Measurements from ENCODE around the gene POLE4. TPM values are rescaled to one million over a fixed set of nuclear protein-coding genes. Genes with fewer than 3 reads are reported as not detected.
A peak's percentile ranks its signal among the peaks of the same experiment; 100 is the strongest.

Gene POLE4, protein sequence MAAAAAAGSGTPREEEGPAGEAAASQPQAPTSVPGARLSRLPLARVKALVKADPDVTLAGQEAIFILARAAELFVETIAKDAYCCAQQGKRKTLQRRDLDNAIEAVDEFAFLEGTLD
- 16.3 and 20.6 TPM in 2 replicates for total RNA-seq (2014; rRNA removed; shearing (Covaris generic))
- polyA plus RNA-seq (2016; fragmentation: Nextera tagmentation; extraction: Ambion mirVana) = 134 and 145 TPM in 2 replicates

DNA sequence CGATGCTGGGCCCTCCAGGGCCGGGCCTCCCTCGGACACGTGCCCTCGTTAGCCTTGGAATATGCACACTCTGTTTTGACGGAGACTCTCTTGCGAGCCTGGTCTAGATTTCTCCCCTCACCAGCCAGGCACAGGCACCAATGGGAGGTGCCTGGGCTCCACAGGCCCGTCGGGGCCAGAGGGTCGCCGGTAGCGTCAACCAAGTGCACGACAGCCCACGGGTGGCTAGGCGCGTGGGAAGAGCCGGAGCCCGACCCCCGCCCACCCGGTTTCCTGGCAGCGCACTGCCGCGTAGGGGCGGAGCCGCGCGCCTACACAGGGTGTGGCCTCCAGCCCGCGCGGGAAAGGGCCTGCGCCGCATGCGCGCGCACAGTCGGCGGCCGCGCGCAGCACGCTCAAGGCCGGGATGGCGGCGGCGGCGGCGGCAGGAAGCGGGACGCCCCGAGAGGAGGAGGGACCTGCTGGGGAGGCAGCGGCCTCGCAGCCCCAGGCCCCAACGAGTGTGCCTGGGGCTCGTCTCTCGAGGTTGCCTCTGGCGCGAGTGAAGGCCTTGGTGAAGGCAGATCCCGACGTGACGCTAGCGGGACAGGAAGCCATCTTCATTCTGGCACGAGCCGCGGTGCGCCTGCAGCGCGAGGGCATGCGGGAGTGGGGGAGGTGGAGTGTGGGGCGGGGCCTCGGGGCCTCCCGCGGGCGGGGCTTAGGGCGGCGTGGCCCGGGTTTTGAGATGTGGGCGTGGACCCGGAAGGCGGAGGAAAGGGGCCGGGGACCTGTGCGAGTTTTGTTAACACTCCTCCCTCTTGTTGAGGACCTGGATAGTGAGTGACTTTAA lies at the start of gene POLE4:
TSS of gene POLE4 (plus strand) at position 370 of the 832 bp plus-strand sequence. CDS start at position 407, 37 bp downstream.
- Histone ChIP-seq H3K9me3 (ENCODE audit: low read depth) (no peaks in the 10 kb centered on the region), H3K79me2 (ENCODE audit: insufficient read depth) (no peaks in the 10 kb centered on the region), H3K27ac (peak within 1 kb of the TSS; percentile 83), H3K4me3 (peak within 1 kb of the TSS; percentile 83), H2AFZ (peak within 1 kb of the TSS; percentile 90), H4K20me1 (ENCODE audit: insufficient read depth) (no peaks in the 10 kb centered on the region), H3K9me2 (ENCODE audit: insufficient read depth) (no peaks in the 10 kb centered on the region), H3K4me1 (ENCODE audit: insufficient read depth) (peaks cover 6% of the 10 kb centered on the region; the same call in 1 of the 2 replicates), H3F3A (ENCODE audit: insufficient read depth) (no peaks in the 10 kb centered on the region), H3K4me2 (ENCODE audit: unreplicated experiment) (peak within 1 kb of the TSS; percentile 69), H3K27me3 (replicated peaks; ENCODE audit: insufficient read depth) (no peaks in the 10 kb centered on the region), H3K36me3 (ENCODE audit: low read depth) (no peaks in the 10 kb centered on the region), H3K9ac (peak within 1 kb of the TSS; percentile 86)
- no peak for TF ChIP-seq EZH2 (IDR thresholded peaks at IDR 0.05; ENCODE audit: insufficient read depth, poor library complexity, severe bottlenecking)
- TF ChIP-seq EZH2phosphoT487 (IDR thresholded peaks at IDR 0.05; ENCODE audit: insufficient read depth, low read depth) = no peak
- in situ Hi-C loops (cut with MboI) = no loop called here
- peak; percentile 95 for DNase-seq
- WGBS, 2 experiments (ENCODE audit: low coverage in 1 of 2, low lambda C conversion rate in 2 of 2, missing lambda C conversion rate in 2 of 2) = 1% methylated on average over 40 to 69 of the region's 81 CpGs

DNA sequence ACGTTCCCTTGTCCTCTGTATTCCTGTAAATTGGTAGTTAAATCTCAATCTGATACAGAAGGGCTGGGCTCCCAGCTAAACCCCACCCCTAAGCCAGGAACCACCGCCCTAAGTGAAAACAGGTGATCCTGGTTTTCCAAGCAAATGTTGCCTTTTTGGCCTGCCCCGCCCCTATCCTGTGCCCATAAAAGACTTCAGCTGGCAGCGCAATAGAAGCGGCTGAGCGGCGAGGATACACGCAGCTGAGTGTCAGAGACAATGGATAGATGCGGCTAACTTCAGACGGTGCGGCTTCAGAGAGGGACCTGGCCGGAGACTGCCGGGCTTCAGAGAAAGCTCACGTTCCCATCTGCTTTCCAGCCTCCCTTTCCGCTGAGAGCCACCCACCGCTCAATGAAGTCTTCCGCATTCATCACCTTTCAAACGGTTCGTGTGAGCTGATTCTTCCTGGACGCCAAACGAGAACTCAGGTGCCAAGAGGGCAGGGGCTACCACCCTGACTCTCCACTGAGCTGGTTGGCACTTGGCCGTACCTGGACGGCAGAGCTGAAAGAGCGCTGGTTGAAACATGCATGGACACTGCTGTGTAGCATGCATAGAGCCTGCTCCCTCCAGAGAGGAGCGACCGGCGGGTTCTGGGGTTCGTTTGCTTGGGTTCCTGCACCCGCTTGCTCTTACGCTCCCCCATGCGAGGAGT lies 49.5 kb upstream of the POLE4 start:
- no peak for TF ChIP-seq EZH2 (IDR thresholded peaks at IDR 0.05; ENCODE audit: insufficient read depth, poor library complexity, severe bottlenecking)
- TF ChIP-seq EZH2phosphoT487 (IDR thresholded peaks at IDR 0.05; ENCODE audit: insufficient read depth, low read depth) = no peak
- Histone ChIP-seq H3F3A (ENCODE audit: insufficient read depth) (no peaks in the 10 kb centered on the region), H3K36me3 (ENCODE audit: low read depth) (no peaks in the 10 kb centered on the region), H3K4me3 (peak overlapping the region; percentile 56), H2AFZ (peak overlapping the region; percentile 70), H3K27me3 (replicated peaks; ENCODE audit: insufficient read depth) (no peaks in the 10 kb centered on the region), H3K27ac (no peak overlapping the region), H3K79me2 (ENCODE audit: insufficient read depth) (no peaks in the 10 kb centered on the region), H4K20me1 (ENCODE audit: insufficient read depth) (no peaks in the 10 kb centered on the region), H3K9me2 (ENCODE audit: insufficient read depth) (no peaks in the 10 kb centered on the region), H3K9me3 (ENCODE audit: low read depth) (no peaks in the 10 kb centered on the region), H3K4me1 (ENCODE audit: insufficient read depth) (no peaks in the 10 kb centered on the region), H3K9ac (no peak overlapping the region), H3K4me2 (ENCODE audit: unreplicated experiment) (peak overlapping the region; percentile 74)
- in situ Hi-C loops (cut with MboI) = loop anchor here (25.0 kb wide), 1 partner anchor 703 kb away; no protein-coding TSS in a partner anchor
- peak; percentile 56 for DNase-seq
- 19 to 20% methylated on average over 31 of the region's 31 CpGs for WGBS, 2 experiments (ENCODE audit: low coverage in 1 of 2, low lambda C conversion rate in 2 of 2, missing lambda C conversion rate in 2 of 2)

DNA sequence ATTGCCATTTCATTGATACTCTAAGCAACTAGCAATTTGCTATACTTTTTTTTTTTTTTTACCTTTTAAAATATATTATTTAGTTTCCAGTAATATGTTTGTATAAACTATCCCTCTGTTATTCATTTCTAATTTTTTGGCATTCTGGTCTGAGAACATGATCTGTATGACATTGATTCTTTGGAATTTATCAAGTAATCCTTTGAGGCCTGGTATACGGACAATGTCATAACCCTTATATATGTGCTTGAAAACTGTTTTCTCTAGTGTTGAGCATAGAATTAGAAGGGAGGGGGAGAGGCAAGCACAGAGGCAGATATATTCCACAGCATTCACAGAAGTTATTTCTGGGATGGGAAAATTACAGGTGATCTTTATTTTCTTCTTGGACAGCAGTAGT lies 48.2 kb upstream of the POLE4 start:
- Histone ChIP-seq H4K20me1 (ENCODE audit: insufficient read depth) (no peaks in the 10 kb centered on the region), H3K4me1 (ENCODE audit: insufficient read depth) (no peaks in the 10 kb centered on the region), H3K79me2 (ENCODE audit: insufficient read depth) (no peaks in the 10 kb centered on the region), H3F3A (ENCODE audit: insufficient read depth) (no peaks in the 10 kb centered on the region), H3K4me2 (ENCODE audit: unreplicated experiment) (no peak overlapping the region), H3K36me3 (ENCODE audit: low read depth) (no peaks in the 10 kb centered on the region), H3K9me3 (ENCODE audit: low read depth) (no peaks in the 10 kb centered on the region), H3K9me2 (ENCODE audit: insufficient read depth) (no peaks in the 10 kb centered on the region), H3K9ac (no peak overlapping the region), H3K4me3 (no peak overlapping the region), H3K27me3 (replicated peaks; ENCODE audit: insufficient read depth) (no peaks in the 10 kb centered on the region), H2AFZ (no peak overlapping the region), H3K27ac (no peak overlapping the region)
- DNase-seq = no peak
- WGBS, 2 experiments (ENCODE audit: low coverage in 1 of 2, low lambda C conversion rate in 2 of 2, missing lambda C conversion rate in 2 of 2) = 88 to 95% methylated on average over 1 of the region's 1 CpG
- TF ChIP-seq EZH2phosphoT487 (IDR thresholded peaks at IDR 0.05; ENCODE audit: insufficient read depth, low read depth) (no peak), EZH2 (IDR thresholded peaks at IDR 0.05; ENCODE audit: insufficient read depth, poor library complexity, severe bottlenecking) (no peak)
- in situ Hi-C loops (cut with MboI) = loop anchor here (10.0 to 25.0 kb wide), 2 partner anchors 495 to 702 kb away; no protein-coding TSS in a partner anchor

DNA sequence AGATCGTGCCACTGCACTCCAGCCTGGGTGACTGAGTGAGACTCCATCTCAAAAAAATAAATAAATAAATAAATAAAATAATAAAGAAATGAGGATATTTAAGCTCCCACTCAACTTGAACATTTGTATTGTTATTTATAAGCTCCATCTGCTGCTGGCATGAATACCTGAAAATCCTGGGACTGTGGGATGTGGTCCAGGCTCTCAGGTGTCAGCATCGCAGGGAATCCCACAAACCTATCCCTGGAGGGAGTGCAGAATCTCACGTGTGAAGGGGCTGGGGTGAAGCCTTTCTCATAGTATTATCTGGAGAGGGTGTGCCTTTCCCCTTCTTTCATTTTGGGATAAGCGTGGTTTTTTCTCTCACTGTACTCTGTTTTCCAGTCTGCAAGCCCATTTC lies 47.4 kb upstream of the POLE4 start:
- no peaks in the 10 kb centered on the region for H3K79me2 ChIP-seq (ENCODE audit: insufficient read depth)
- 33 to 35% methylated on average over 4 of the region's 4 CpGs for WGBS, 2 experiments (ENCODE audit: low coverage in 1 of 2, low lambda C conversion rate in 2 of 2, missing lambda C conversion rate in 2 of 2)
- H3K9me3 ChIP-seq (ENCODE audit: low read depth) = no peaks in the 10 kb centered on the region
- TF ChIP-seq EZH2phosphoT487 (IDR thresholded peaks at IDR 0.05; ENCODE audit: insufficient read depth, low read depth) (no peak), EZH2 (IDR thresholded peaks at IDR 0.05; ENCODE audit: insufficient read depth, poor library complexity, severe bottlenecking) (no peak)
- H3K9ac ChIP-seq = no peak overlapping the region
- no peaks in the 10 kb centered on the region for H3K36me3 ChIP-seq (ENCODE audit: low read depth)
- H3K27ac ChIP-seq = no peak overlapping the region
- H3K27me3 ChIP-seq (replicated peaks; ENCODE audit: insufficient read depth) = no peaks in the 10 kb centered on the region
- H3F3A ChIP-seq (ENCODE audit: insufficient read depth) = no peaks in the 10 kb centered on the region
- no peaks in the 10 kb centered on the region for H3K9me2 ChIP-seq (ENCODE audit: insufficient read depth)
- no peak overlapping the region for H3K4me2 ChIP-seq (ENCODE audit: unreplicated experiment)
- H3K4me3 ChIP-seq = no peak overlapping the region
- DNase-seq = no peak
- in situ Hi-C loops (cut with MboI) = loop anchor here (10.0 to 25.0 kb wide), 2 partner anchors 494 to 701 kb away; no protein-coding TSS in a partner anchor
- no peaks in the 10 kb centered on the region for H4K20me1 ChIP-seq (ENCODE audit: insufficient read depth)
- no peaks in the 10 kb centered on the region for H3K4me1 ChIP-seq (ENCODE audit: insufficient read depth)
- H2AFZ ChIP-seq = no peak overlapping the region
